ENCODE data around the gene RTBDN.
"Not testable (repeated sequence)": the region's sequence is repeated elsewhere in the genome, so short reads cannot be mapped to it uniquely, and the experiment has no call there.

RTBDN gene

DNA sequence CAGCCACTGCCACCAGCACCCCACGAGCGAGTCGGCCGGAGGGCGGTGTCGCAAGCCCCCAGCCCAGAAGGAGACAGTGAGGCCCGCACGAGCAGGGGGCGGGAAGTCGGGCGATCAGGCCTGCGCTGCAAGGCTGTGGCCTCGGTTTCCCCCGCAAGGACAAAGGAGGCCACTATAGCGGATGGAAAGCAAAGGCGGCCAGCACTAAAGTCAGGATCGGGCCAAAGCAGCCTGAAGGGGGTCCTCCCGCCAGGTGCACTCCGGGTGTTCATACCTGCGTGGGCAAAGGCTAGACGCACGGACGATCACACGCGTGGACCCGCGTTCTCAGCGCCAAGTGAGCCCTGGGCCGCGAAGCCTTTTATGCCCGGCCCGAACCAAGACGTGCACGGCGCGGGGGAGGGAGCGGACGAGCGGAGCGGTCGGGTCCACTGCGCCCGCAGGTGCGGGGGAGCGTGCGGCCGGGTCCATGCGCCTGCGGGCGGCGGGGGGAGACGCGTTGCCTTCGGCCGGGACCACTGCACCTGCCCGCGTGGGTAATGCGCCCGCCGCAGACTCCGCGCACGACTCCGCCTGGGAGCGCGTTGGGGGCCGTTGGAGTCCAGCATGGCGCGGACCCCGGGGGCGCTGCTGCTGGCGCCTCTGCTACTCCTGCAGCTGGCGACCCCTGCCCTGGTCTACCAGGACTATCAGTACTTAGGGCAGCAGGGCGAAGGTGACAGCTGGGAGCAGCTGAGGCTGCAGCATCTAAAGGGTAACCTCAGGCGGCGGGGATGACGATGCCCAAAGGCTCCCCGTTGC, 32.7 kb downstream of the RTBDN start, which contains the start of the genes PRDX2 and THSD8:
TSS of gene PRDX2 (minus strand) at position 335 of the 801 bp plus-strand sequence. CDS start 539 bp downstream, outside the sequence.
TSS of gene THSD8 (plus strand) at position 604 of the 801 bp plus-strand sequence. CDS start at position 607, 3 bp downstream.
- peak within 1 kb of the TSS; percentile 86 for H3K4me3 ChIP-seq (ENCODE audit: control insufficient read depth, low read depth, low read length)
- DNase-seq (ENCODE audit: low read depth) = no peak
- TF ChIP-seq CTCF (IDR thresholded peaks at IDR 0.05; ENCODE audit: control insufficient read depth, insufficient read depth, low read depth, low read length, missing control alignments) = peak; percentile 4

DNA sequence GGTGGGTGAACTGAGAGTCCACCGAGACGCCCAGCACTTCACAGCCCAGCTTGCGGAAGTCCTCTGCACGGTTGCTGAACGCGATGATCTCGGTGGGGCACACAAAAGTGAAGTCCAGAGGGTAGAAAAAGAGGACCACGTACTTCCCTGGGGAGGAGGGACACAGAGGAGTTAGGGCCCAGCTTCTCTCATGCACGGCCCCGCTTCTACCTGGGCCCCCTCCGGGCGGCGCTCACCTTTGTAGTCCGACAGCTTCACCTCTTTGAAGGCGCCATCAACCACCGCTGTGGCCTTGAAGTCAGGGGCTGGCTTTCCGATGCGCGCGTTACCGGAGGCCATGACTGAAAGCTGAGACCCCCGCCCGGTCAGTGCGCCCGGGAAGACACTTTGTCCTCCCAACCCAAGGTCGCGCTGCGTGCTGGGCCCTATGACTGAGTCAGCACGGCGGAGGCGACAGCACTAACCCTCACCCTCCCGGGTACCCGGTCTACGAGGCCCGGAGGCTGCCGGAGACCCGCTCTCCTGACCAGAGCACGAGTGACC, 33.4 kb downstream of the RTBDN start:
- TF ChIP-seq CTCF (IDR thresholded peaks at IDR 0.05; ENCODE audit: control insufficient read depth, insufficient read depth, low read depth, low read length, missing control alignments) = no peak
- DNase-seq (ENCODE audit: low read depth) = no peak
- H3K4me3 ChIP-seq (ENCODE audit: control insufficient read depth, low read depth, low read length) = peak overlapping the region; percentile 86

DNA sequence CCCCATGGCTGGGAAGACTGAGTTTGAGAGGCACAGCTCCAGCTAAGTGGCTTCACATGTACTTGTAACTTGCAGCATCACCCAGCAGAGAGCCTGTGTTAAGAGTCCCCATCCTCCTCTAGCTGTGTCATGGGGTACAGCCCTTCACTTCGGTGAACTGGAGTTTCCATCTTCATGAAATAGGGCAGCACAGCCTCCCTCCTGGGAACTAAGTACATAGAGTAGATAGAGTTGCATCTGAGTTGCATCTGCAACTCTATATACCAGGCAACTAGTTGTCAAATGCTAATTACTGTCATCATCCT, 34.0 kb downstream of the RTBDN start:
- TF ChIP-seq CTCF (IDR thresholded peaks at IDR 0.05; ENCODE audit: control insufficient read depth, insufficient read depth, low read depth, low read length, missing control alignments) = no peak
- no peak for DNase-seq (ENCODE audit: low read depth)
- no peak overlapping the region for H3K4me3 ChIP-seq (ENCODE audit: control insufficient read depth, low read depth, low read length)

GRCh38 chr19:12799742-12800465, 34.5 kb downstream of the RTBDN start:
- no peak overlapping the region for H3K4me3 ChIP-seq (ENCODE audit: control insufficient read depth, low read depth, low read length)

GRCh38 chr19:12797607-12798006, 36.8 kb downstream of the RTBDN start:
- DNase-seq (ENCODE audit: low read depth); H3K4me3 ChIP-seq (ENCODE audit: control insufficient read depth, low read depth, low read length): not testable (repeated sequence)

More at GRCh38 chr19:12799742-12800465, 34.5 kb downstream of the RTBDN start:
- no peak for TF ChIP-seq CTCF (IDR thresholded peaks at IDR 0.05; ENCODE audit: control insufficient read depth, insufficient read depth, low read depth, low read length, missing control alignments)
- no peak for DNase-seq (ENCODE audit: low read depth)

GRCh38 chr19:12797141-12797587, 37.2 kb downstream of the RTBDN start:
- TF ChIP-seq CTCF (IDR thresholded peaks at IDR 0.05; ENCODE audit: control insufficient read depth, insufficient read depth, low read depth, low read length, missing control alignments) = no peak
- no peak for DNase-seq (ENCODE audit: low read depth)
- no peak overlapping the region for H3K4me3 ChIP-seq (ENCODE audit: control insufficient read depth, low read depth, low read length)
